ENCODE results near the gene FAM131C. TPM values are rescaled to one million over a fixed set of nuclear protein-coding genes. Genes with fewer than 3 reads are reported as not detected.
"Not testable (repeated sequence)": the region's sequence is repeated elsewhere in the genome, so short reads cannot be mapped to it uniquely, and the experiment has no call there.

Gene FAM131C
- total and polyA plus RNA-seq, 8 donors = 0.35 to 0.37 TPM; not detected in 6

DNA sequence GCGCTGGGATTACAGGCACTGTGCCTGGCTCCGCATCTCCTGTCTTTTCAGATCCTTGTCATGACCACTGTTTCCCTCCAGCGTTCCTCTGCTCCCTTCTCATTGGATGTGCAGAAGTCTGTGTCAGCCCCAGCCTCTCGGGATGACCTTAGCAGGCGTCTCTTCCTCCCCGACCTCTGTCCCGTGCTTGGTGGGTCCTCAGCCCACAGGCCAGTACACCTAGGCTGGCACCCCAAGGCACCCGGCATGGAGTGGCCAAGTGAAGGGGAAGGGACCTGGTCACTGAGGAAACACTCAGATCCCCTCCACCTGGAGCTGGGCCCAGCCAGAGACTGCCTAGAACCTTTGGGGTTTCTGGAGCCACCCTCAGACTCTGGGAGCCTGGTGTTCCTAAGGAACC is 32.3 kb downstream of the FAM131C start:
- no peaks in the 10 kb centered on the region for H3K36me3 ChIP-seq
- no peaks in the 10 kb centered on the region for H3K9me3 ChIP-seq
- DNase-seq = no peak
- H3K27me3 ChIP-seq = no peaks in the 10 kb centered on the region
- no peak overlapping the region for H3K4me3 ChIP-seq
- H3K27ac ChIP-seq = no peak overlapping the region
- no peaks in the 10 kb centered on the region for H3K4me1 ChIP-seq
- TF ChIP-seq EP300 (IDR thresholded peaks at IDR 0.05) (no peak), POLR2A (IDR thresholded peaks at IDR 0.05) (no peak), POLR2AphosphoS5 (IDR thresholded peaks at IDR 0.05) (no peak)
- TF ChIP-seq, protein P1, sequence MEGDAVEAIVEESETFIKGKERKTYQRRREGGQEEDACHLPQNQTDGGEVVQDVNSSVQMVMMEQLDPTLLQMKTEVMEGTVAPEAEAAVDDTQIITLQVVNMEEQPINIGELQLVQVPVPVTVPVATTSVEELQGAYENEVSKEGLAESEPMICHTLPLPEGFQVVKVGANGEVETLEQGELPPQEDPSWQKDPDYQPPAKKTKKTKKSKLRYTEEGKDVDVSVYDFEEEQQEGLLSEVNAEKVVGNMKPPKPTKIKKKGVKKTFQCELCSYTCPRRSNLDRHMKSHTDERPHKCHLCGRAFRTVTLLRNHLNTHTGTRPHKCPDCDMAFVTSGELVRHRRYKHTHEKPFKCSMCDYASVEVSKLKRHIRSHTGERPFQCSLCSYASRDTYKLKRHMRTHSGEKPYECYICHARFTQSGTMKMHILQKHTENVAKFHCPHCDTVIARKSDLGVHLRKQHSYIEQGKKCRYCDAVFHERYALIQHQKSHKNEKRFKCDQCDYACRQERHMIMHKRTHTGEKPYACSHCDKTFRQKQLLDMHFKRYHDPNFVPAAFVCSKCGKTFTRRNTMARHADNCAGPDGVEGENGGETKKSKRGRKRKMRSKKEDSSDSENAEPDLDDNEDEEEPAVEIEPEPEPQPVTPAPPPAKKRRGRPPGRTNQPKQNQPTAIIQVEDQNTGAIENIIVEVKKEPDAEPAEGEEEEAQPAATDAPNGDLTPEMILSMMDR (IDR thresholded peaks at IDR 0.05) = no peak
- intact Hi-C loops (cut with DNase I; ENCODE audit: low total_unique reads) = no loop called here
- WGBS, 5 donors = 45 to 89% (median 71%) methylated on average over 8 of the region's 8 CpGs

DNA sequence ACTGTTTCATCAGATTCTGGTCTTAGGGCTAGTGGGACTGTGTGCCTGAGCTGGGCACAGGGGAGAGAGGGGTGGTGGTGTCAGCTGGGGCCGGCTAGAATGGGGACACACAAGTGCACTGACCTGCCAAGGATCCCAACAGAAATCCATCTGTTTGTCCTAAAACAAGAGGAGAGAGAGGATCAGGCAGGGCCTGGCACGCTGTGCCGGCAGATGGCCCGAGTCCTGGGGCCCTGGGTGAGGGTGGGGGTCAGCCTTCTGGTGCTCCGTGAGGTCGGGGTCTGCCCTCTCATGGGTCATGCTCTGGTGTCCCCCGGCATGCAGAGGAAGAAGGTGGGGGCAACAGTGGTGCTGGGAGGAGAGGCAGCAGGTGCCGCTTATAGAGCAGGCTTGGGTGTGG is 33.6 kb downstream of the FAM131C start:
- WGBS, 5 donors = 51 to 66% (median 56%) methylated on average over 6 to 8 of the region's 8 CpGs
- not testable (repeated sequence) for H3K4me1 ChIP-seq

DNA sequence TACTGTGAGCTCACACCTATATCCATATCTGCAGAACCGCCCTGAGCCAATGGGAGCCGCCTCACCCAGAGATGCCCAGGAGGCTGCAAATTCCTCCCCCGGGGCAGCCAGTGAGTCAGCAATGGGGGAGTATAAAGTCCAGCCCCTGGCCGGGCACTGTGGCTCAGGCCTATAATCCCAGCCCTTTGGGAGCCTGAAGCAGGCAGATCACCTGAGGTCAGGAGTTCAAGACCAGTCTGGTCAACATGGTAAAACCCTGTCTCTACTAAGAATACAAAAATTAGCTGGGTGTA is 34.9 kb downstream of the FAM131C start:
- DNase-seq = no peak
- intact Hi-C loops (cut with DNase I; ENCODE audit: low total_unique reads) = no loop called here
- H3K27me3 ChIP-seq = no peaks in the 10 kb centered on the region
- H3K4me3 ChIP-seq = no peak overlapping the region
- TF ChIP-seq POLR2AphosphoS5 (IDR thresholded peaks at IDR 0.05) = no peak
- no peak for TF ChIP-seq POLR2A (IDR thresholded peaks at IDR 0.05)
- TF ChIP-seq, protein P1 (IDR thresholded peaks at IDR 0.05) = no peak
- no peak for TF ChIP-seq EP300 (IDR thresholded peaks at IDR 0.05)
- no peaks in the 10 kb centered on the region for H3K4me1 ChIP-seq
- no peak overlapping the region for H3K27ac ChIP-seq
- no peaks in the 10 kb centered on the region for H3K36me3 ChIP-seq
- WGBS, 5 donors = 36 to 68% (median 46%) methylated on average over 3 to 4 of the region's 4 CpGs
- no peaks in the 10 kb centered on the region for H3K9me3 ChIP-seq

More for the DNA sequence above, 33.6 kb downstream of the FAM131C start:
- H3K9me3 ChIP-seq; H3K36me3 ChIP-seq; H3K4me3 ChIP-seq; H3K27ac ChIP-seq; DNase-seq; H3K27me3 ChIP-seq; intact Hi-C loops (cut with DNase I; ENCODE audit: low total_unique reads): not testable (repeated sequence)

DNA sequence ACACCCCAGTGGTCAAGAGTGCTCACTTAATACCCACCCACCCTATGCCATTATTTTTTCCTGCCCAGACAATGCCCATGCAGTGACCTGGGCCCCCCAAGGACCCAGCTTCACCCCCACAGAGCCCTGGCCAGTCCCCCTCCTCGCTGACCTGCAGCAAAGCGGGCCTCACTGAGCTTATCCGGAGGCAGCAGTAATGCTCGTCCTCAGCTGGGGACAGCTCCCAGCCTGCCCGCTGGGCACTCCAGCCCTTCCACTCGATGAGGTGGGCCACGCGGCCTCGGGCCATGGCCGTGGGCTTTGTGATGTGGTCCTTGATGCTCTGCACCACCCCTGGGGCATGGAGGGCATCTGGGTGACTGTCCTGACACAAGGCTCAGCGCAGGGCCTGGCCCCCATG is 37.0 kb downstream of the FAM131C start:
- H3K27ac ChIP-seq; DNase-seq; H3K9me3 ChIP-seq; H3K4me3 ChIP-seq; intact Hi-C loops (cut with DNase I; ENCODE audit: low total_unique reads); H3K27me3 ChIP-seq; H3K36me3 ChIP-seq: not testable (repeated sequence)
- WGBS, 5 donors = 81 to 89% (median 85%) methylated on average over 6 to 11 of the region's 11 CpGs
- H3K4me1 ChIP-seq = peaks cover 0 to 13% (median 9%) of the 10 kb centered on the region in 4 donors

DNA sequence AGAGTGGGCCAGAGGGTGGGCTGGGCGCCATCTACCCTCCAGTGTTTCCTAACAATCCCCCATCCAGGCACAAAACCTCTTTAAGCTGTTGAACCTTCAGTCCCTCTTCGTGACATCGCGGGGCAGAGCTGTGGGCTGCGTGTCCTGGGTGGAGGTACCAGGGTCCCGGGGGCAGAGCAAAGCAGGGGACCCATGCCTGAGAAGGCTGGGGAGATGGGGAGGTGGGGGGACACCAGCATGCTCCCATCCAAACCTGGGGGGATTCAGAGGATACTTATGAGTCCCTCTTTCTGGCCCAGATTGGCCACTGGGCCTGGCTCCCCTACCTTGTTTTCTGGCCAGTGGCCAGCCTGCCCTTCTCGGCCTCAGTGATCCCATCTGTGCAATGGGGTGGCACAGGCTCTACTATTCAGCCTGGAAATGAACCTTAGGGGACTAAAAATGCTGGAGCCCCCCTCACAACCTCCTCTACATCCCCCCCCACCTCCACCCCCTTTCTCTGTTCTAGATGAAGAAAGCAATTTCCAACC is 40.3 kb downstream of the FAM131C start:
- H3K4me3 ChIP-seq; H3K36me3 ChIP-seq; H3K9me3 ChIP-seq; H3K27ac ChIP-seq; intact Hi-C loops (cut with DNase I; ENCODE audit: low total_unique reads); DNase-seq: not testable (repeated sequence)
- Histone ChIP-seq H3K4me1 (peaks cover 0 to 13% (median 9%) of the 10 kb centered on the region in 4 donors), H3K27me3 (peaks cover 0 to 28% (median 7%) of the 10 kb centered on the region in 3 donors)
- WGBS, 5 donors = 45 to 61% (median 50%) methylated on average over 6 to 7 of the region's 7 CpGs
- TF ChIP-seq, protein P1 (IDR thresholded peaks at IDR 0.05) = peak in 1 of 7 experiments; percentile 14

Data from stomach (tissue), 9 donors.